ENCODE data around the gene ATP2C2. TPM values are rescaled to one million over a fixed set of nuclear protein-coding genes. Genes with fewer than 3 reads are reported as not detected.
"Not testable (repeated sequence)": the region's sequence is repeated elsewhere in the genome, so short reads cannot be mapped to it uniquely, and the experiment has no call there.

ATP2C2 gene
- total RNA-seq, 1 donor from 2014 or later: 5.7 TPM

DNA sequence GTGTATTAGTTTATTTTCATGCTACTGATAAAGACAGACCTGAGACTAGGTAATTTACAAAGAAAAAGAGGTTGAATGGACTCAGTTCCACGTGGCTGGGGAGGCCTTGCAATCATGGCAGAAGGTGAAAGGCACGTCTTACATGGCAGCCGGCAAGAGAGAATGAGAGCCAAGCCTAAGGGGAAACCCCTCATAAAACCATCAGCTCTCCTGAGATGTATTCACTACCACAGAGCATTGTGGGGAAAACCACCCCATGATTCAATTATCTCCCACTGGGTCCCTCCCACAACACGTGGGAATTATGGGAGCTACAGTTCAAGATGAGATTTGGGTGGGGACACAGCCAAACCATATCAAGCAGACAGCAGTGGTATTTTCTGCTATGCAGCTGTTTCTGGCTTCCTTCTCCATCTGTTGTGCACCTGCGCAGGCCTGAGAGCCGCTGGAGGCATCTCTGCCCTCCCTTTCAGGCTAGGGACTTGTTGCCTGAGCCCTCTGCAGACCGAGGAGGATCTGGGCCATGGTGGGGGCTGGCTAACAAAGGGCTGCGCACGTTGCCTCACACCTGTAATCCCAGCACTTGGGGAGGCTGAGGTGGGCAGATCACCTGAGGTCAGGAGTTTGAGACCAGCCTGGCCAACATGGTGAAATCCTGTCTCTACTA, 82.8 kb downstream of the ATP2C2 start:
- not testable (repeated sequence) for DNase-seq

DNA sequence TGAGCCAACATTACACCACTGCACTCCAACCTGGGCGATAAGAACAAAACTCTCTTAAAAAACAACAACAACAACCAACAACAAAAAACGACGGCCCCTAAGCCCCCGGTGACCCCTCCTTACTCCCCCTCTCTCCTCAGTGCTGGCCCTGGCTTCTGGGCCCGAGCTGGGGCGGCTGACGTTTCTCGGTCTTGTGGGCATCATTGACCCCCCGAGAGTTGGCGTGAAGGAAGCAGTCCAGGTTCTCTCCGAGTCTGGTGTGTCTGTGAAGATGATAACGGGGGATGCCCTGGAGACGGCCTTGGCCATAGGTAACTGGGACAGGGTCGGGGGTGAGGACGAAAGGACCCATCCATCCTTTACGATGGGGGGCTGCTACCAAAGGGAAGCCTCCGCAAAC, 83.4 kb downstream of the ATP2C2 start:
- DNase-seq: no peak

DNA sequence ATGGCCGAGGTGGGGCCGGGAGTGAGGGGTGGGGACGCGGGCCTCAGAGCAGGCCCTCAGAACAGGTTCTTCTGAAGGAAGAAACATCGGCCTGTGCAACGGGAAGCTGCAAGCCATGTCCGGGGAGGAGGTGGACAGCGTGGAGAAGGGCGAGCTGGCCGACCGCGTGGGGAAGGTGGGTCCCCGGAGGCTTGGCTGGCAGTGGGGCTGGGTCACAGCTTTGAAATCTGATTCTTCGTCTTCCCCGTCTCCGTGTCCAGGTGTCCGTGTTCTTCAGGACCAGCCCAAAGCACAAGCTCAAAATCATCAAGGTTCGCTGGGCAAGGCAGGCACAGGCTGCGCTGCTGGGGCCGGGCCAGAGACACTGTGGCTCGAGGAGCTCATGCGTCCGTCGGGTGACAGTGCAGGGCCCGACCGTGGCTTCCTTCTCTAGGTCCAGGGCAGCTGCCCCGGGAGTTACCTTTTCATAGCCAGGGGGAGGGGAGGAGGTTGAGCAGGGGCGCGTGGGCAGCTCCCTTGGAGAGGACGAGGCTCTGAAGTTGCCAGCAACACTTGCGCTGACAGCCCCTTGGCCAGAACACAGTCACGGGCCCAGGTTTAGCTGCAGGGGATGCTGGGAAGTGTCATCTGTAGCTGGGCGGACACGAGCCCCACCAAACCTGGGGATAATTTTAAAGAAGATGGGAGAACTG, 84.9 kb downstream of the ATP2C2 start:
- DNase-seq: no peak

DNA sequence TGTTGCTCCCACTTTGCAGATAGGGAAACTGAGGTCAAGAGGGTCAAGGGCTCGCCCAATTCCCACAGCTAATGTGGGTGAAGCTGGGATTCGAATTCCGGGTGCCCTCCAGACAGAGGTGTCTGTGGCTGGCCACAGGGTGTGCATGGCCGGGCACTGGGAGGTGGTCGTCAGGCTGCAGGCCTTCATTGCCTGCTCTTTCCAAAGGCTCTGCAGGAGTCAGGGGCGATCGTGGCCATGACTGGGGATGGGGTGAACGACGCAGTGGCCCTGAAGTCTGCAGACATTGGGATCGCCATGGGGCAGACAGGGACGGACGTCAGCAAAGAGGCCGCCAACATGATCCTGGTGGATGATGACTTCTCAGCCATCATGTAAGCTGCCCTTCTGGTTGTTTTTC, 86.3 kb downstream of the ATP2C2 start:
- DNase-seq: no peak

DNA sequence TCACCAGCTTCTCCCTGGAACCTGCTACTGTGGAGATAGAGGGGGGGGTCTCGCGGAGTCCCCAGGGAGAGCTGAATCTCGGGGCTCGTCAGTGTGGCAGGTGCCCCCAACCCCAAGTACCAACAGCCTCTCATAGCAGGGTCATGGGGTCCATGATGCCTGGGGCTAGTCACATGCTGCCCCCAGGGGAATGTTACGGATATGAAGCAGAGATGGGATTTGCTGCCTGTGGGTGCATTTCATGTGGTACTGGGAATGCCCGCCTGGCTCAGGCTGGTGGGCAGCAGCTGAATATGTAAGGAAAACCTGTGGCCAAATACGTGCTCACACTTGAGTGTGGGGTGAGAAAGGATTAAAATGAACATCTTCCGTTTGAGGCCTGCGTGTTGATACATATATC, 86.7 kb downstream of the ATP2C2 start:
- no peak for DNase-seq

DNA sequence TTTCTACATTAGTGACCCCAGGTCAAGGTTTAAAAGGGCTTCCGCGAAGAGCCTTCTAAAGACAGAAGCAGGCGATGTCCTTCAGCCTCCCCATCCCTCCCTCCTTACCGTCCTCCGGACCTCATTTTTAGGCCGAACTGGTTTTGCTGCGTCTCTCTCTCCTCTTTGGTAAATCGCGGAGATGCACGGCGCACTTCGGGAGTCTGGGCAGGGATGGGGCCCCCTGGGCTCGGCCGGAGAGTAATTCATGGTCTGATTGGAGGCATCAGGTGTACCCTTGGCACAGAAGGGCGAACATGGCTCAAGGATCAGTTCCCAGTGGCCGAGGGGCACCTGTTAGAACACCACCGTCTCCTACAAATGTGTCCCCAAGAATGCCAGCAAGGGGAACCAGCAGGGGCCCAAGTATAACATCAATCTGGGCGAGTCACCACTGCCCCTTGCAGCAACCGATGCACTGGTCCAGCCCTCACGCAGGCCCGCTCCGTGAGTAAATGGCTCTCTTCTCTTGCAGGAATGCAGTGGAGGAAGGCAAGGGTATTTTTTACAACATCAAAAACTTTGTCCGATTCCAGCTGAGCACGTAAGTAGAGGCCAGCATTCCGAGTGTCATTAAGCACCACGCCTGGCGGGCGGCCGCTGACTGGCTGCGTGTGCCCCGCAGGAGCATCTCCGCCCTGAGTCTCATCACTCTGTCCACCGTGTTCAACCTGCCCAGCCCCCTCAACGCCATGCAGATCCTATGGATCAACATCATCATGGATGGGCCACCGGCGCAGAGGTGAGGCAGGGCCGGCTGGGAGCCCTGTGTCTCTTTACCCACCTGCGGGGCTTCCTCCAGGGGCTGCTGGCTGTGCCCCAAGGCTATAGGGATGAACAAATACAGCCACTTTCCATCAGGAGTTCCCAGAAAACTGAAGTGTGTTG, 90.5 kb downstream of the ATP2C2 start:
- no peak for DNase-seq

DNA sequence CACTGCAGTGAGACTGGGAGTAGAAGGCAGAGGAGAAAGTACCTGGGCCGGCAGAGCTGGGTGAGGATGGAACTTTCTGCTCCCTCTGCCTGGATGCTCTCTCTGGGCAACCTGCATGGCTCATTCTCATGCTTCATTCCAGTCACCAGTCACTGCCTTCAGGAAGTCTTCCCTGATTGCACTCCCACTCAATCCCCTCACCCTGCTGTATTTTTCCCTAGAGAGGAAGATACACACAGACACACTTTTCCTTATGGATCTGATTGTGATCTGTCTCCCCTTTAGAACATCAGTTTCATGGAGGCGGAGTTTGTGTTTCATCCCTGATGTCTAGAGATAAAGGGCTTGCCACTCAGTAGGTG, 91.2 kb downstream of the ATP2C2 start:
- no peak for DNase-seq

DNA sequence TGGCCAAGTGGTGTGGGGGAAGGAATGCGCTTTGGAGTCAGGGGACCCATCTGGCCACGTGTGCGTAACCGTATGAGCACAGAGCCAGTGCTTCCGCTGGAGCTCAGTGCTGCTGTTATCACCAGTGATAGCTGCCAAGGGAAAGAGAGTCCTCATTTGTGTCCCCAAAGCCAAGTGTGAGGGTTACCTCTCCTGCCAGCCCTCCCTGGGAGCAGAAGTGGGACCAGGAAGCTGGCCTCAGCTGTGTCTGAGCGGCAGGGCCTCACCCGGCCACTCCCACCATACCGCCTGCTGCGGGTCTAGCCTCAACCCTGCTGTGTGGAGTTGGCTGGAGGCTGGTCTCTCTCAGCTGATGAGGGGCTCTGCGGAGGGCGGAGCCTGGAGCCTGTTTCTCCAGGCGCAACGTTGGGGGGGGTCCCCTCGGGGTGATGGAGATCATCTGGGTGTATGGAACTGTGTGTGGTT, 91.6 kb downstream of the ATP2C2 start:
- DNase-seq: peak; percentile 78

DNA sequence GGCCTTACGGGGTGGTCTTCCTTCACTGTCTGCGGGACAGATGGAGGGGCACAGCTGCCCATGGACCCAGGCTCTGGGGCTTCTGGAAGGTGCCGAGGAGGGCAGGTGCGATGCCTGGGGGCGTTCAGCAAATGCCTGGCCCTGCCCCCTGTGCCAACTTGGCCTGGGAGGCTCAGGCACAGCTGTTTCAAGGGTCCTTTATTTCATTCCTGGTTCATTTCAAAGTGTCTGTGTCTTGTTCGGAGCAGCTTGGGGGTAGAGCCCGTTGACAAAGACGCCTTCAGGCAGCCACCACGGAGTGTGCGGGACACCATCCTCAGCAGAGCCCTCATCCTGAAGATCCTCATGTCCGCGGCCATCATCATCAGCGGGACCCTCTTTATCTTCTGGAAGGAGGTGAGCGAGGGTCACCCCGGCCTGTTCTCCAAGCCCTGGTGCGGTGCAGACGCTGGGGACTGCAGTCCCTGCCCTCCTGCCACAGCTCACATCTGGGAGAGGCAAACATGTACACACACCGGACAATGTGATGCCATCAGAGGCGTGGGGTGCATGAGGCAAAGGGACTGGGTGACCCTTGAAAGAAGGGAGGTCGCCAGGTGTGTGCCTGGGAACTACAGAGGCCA, 92.2 kb downstream of the ATP2C2 start:
- DNase-seq: no peak

DNA sequence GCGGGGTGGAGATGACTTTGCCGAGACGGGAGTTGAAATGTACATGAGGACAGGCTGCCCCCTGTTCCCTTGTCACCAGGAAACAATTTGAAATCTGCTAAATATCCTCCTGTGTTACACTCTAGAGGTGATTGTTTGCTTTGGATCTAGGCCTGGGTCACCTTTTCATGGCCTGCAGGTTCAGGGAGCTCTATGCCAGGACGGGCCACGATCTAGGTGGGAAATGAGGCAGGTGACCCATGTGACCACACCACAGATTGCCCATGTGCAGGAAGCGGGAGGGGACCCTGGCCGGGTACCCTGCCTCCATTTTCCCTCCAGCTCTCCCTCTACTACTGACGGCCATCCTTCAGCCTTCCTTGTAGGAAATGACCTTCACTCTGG, 92.7 kb downstream of the ATP2C2 start:
- no peak for DNase-seq

DNA sequence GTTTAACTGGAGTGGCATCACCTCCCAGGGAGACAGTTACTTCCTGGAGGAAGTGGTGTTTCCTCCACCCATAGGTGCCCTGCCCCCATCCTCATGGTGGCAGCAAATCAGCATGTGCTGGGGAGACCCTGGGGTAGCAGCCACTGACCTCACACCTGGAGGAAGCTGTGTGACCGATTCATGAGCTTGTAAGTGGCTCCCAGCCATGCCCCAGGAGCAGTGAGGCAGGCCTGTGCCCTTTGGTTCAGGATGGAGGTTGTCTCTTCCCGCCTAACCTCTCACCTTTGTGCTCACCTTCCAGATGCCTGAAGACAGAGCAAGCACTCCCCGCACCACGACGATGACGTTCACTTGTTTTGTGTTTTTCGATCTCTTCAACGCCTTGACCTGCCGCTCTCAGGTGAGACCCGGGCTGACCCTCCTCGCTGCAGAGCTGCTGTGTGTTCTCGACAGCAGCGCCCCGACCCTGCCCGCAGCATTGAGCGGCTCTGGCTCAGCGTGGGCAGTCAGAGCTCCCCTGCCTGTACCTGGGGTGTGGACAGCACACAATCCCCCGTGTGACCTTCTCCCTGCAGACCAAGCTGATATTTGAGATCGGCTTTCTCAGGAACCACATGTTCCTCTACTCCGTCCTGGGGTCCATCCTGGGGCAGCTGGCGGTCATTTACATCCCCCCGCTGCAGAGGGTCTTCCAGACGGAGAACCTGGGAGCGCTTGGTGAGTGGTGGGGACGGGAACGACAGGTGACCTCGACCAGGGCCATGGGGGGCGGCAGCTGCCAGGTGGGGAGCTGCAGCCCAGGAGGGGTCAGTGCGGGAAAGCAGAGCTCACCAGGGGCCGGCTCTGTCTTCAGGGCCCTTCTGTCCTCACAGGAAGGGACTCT, 93.3 kb downstream of the ATP2C2 start:
- DNase-seq: no peak

DNA sequence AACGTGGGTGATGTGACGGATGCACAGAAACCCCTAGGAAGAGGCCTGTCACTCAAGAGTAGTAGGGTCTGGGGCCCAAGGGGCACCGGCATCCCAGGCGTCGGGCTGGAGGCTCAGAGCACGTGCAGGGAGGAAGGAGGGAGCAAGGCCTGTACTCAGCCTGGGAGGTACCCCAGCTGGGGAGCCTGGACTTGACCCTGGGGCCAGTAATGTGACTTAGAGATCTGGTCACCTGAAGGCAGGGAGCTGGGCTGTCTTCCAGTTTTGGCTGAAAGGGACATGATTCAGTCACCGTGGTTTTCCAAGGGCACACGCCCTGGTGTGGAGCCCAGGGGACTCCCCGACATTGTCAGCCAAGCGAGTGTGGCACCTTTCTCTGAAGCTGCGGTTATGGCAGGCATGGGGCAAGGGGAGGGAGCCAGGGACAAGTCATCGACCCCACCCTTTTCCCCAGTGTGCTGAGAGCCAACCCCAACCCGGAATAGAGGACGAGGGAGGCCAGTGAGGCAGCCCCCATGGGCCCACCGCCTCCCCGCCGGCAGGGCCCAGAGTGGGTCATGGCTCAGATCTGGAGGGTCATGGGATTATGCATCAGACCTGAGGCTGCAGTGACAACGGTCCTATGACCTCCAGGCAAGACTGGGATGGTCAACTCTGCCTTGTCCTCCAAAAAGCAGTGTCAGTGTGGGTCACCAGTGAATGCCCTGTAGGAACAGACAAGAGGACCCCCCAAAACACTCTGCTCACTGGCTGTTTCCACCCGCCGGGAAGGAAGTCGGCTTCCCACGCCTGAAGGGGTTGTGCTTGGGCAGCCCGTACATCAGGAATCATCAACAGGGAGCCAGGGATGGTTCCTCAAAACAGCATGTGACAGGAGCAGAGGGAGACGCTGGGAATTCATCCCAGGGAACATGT, 94.2 kb downstream of the ATP2C2 start:
- no peak for DNase-seq

DNA sequence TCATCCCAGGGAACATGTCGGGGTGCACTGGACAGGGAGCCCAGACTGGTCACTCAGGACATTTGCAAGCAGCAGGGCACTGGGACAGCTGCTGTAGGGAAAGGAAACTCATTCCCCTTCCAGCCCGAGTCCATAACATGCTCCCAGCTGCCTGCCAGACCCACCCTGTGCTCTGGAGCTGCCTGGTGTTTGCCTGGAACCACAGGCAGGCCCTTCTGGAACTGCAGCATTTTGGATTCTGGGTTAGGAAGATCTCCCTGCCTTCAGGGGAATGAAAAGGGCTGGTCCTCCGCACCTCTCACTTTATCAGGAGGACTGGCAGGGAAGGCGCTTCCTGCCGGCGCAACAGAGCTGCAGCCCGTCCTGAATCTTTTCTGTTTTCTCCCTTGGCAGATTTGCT, 94.9 kb downstream of the ATP2C2 start:
- DNase-seq: peak; percentile 16

DNA sequence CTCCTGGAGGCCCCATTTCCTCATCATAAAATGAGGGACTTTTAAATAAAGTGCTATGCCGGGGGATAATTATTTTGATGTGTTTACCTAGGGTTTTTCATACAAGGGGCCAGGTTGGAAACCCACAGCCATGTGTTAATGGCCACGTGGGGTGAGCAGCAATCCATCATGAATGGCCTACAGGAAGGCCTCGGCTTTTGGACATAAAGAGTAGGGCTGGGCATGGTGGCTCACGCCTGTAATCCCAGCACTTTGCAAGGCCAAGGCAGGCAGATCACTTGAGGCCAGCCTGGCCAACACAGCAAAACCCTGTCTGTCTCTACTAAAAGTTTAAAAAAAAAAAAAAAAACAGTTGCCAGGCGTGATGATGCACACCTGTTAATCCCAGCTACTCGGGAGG, 95.8 kb downstream of the ATP2C2 start:
- no peak for DNase-seq

DNA sequence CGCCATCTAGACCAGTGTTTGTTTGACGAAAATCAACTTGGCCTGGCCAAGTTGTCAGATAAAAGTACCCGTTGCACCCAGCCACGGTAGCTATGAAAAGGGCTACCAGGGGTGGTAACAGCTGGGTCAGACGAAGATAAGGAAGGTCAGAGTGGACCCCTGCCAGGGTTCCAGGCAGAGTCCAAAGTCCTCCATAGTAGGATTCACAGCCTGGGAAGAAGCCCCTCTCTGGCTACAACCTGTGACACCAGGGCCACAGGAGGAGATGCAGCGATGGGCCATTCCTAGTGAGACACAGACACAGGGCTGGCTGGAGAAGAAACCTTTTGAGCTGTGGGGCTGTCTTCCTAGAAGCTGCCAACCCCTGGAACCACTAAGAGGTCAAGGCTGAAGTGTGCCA, 96.8 kb downstream of the ATP2C2 start:
- no peak for DNase-seq

DNA sequence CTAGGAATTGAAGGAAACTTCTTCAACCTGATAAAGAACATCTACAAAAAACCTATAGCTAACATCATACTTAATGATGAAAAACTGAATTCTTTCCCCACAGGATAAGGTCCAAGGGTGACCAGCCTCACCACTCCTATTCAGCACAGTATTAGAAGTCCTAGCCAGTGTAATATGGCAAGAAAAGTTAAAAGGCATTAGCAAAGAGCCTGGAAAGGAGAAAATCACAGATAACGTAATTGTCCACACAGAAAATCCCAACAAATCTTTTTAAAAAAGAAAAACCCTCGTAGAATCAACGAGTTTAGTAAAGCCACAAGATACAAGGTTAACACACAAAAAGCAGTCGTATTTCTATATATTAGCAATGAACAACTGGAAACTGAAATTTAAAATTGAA, 98.4 kb downstream of the ATP2C2 start:
- DNase-seq: no peak

DNA sequence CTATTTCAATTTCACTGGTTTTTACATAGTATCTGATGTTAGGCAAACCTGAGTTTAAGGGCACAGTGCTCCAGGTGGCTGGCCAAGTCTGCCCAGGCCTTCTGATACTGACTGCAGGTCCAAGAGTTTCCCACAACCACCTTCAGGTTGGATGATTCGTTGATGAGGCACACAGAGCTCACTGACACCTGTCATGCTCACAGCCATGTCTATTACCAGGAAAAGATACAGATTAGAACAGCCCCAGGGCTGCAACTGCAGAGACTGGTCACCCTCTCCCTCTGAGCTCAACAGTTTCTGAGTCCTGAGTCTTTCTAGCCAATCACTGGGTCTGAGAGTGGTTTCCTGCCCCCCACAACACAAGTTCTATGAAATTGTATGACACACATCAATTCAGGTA, 98.9 kb downstream of the ATP2C2 start:
- DNase-seq: no peak

DNA sequence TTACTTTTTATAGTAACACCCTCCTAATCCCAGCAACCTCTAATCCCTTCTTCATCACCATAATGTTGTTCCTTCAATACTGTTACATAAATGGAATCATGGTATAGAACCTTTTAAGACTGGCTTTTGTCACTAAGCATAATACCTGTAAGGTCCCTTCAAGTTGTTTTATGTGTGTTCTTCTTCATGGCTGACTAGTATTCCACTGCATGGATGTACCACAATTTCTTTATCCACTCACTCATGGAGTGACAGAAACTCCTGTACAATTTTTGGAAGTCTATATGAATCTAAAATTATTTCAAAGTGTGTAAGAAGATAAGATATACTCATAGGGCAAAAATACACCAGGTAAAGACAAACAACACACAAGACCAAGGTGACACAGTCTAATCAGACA, 99.4 kb downstream of the ATP2C2 start:
- no peak for DNase-seq

DNA sequence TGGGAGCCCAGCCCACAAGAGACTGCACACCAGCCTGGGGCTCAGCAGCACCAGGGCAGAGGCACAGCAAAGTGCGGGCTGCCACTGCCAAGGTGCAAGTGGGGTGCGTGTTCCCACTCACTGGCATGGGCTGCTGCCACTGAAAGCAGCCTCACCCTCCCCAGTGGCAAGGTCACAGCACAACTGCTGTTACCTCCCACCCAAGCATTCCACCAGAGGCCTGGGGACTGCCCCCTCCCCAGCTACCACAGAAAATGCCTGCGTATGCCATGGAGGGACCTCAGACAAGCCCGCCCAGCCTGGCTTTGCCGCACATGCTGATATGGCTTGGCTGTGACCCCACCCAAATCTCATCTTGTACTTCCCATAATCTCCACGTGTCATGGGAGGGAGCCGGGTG, 103.0 kb downstream of the ATP2C2 start:
- DNase-seq: no peak

DNA sequence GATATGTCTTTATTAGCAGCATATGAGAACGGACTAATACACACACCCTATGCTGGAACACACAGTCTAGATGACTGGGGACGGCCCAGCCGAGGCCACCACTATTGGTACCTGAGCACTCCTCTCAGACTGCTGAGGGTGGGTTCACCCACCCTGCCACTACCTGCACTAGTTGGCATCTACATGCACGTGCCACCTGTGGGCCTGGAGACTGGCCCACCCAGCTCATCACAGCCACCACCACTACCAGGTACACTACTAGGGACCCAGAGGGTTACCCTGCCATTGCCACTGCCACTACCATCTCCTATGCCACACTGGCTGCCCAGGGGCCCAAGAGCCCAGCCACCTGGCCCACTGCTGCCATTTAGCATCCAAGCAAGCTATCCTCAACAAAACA, 103.6 kb downstream of the ATP2C2 start:
- no peak for DNase-seq

Data from tongue (tissue), 2 donors.